ENCODE measurements around the gene SAMD4A.

The SAMD4A gene

GRCh38 chr14:54642121-54642520 lies 75.2 kb downstream of the SAMD4A start:
- TF ChIP-seq CTCF (conservative IDR thresholded peaks at IDR 0.05), result no peak
- TF ChIP-seq ZFX (IDR thresholded peaks at IDR 0.05), result no peak
- H3K27ac ChIP-seq, result no peak overlapping the region

GRCh38 chr14:54642801-54643695 lies 76.1 kb downstream of the SAMD4A start:
- TF ChIP-seq ZFX (IDR thresholded peaks at IDR 0.05), result no peak
- peak; percentile 26 for TF ChIP-seq CTCF (conservative IDR thresholded peaks at IDR 0.05)

GRCh38 chr14:54643696-54644176 lies 76.8 kb downstream of the SAMD4A start:
- H3K27ac ChIP-seq, result no peak overlapping the region
- TF ChIP-seq ZFX (IDR thresholded peaks at IDR 0.05) (no peak), CTCF (conservative IDR thresholded peaks at IDR 0.05) (no peak)

More at GRCh38 chr14:54642801-54643695, 76.1 kb downstream of the SAMD4A start:
- no peak overlapping the region for H3K27ac ChIP-seq

GRCh38 chr14:54645639-54646038 lies 78.7 kb downstream of the SAMD4A start:
- H3K27ac ChIP-seq, result no peak overlapping the region
- TF ChIP-seq ZFX (IDR thresholded peaks at IDR 0.05), result no peak
- no peak for TF ChIP-seq CTCF (conservative IDR thresholded peaks at IDR 0.05)

GRCh38 chr14:54646626-54647025 lies 79.7 kb downstream of the SAMD4A start:
- TF ChIP-seq CTCF (conservative IDR thresholded peaks at IDR 0.05) (no peak), ZFX (IDR thresholded peaks at IDR 0.05) (no peak)
- H3K27ac ChIP-seq, result no peak overlapping the region

GRCh38 chr14:54647378-54647777 lies 80.5 kb downstream of the SAMD4A start:
- TF ChIP-seq ZFX (IDR thresholded peaks at IDR 0.05), result no peak
- TF ChIP-seq CTCF (conservative IDR thresholded peaks at IDR 0.05), result no peak
- H3K27ac ChIP-seq, result no peak overlapping the region

GRCh38 chr14:54649056-54649455 lies 82.1 kb downstream of the SAMD4A start:
- no peak overlapping the region for H3K27ac ChIP-seq
- TF ChIP-seq ZFX (IDR thresholded peaks at IDR 0.05) (no peak), CTCF (conservative IDR thresholded peaks at IDR 0.05) (no peak)

Measured in C4-2B (cell line).